HG03097 (cell line): ENCODE results near the gene POLR3H.

Source experiments
- ATAC-seq: cut with Tn5 transposase; IDR thresholded peaks from one replicate; pipeline ENCODE4 v1.9.1; 2021; ENCODE audit not compliant: unreplicated experiment, low FRiP score

Gene POLR3H

GRCh38 chr22:41539146-41540005 is 4.9 kb downstream of the POLR3H start:
- no peak for ATAC-seq

GRCh38 chr22:41538583-41538982 is 5.7 kb downstream of the POLR3H start:
- ATAC-seq, result no peak

- no peak for ATAC-seq
These were observed 7.1 kb downstream of the POLR3H start for GRCh38 chr22:41537203-41537602.

- ATAC-seq, result no peak
These were observed 9.0 kb downstream of the POLR3H start for GRCh38 chr22:41535244-41535643.

- ATAC-seq, result no peak
These were observed 10.1 kb downstream of the POLR3H start for GRCh38 chr22:41534219-41534618.

GRCh38 chr22:41532908-41533825 is 11.1 kb downstream of the POLR3H start:
- no peak for ATAC-seq

- ATAC-seq, result no peak
These were observed 12.4 kb downstream of the POLR3H start for GRCh38 chr22:41531715-41532477.

GRCh38 chr22:41530890-41531714 is 13.2 kb downstream of the POLR3H start:
- ATAC-seq, result no peak

GRCh38 chr22:41528938-41529561 is 15.2 kb downstream of the POLR3H start:
- no peak for ATAC-seq

GRCh38 chr22:41528132-41528766 is 16.0 kb downstream of the POLR3H start:
- no peak for ATAC-seq

- no peak for ATAC-seq
These were observed 17.2 kb downstream of the POLR3H start for GRCh38 chr22:41526830-41527799.

- ATAC-seq, result no peak
These were observed 17.9 kb downstream of the POLR3H start for GRCh38 chr22:41526226-41526829.

- no peak for ATAC-seq
These were observed 18.6 kb downstream of the POLR3H start for GRCh38 chr22:41525450-41526225.

GRCh38 chr22:41524809-41525449 is 19.3 kb downstream of the POLR3H start:
- ATAC-seq, result no peak

GRCh38 chr22:41524251-41524661 is 20.0 kb downstream of the POLR3H start:
- ATAC-seq, result no peak
